Astrocyte (in vitro differentiated cells and primary cell): ENCODE measurements around the gene ZBTB39. TPM values are rescaled to one million over a fixed set of nuclear protein-coding genes. Genes with fewer than 3 reads are reported as not detected.
"Not testable (repeated sequence)": the region's sequence is repeated elsewhere in the genome, so short reads cannot be mapped to it uniquely, and the experiment has no call there.

Source experiments
- DNase-seq: peaks from one replicate; pipeline ENCODE4 v3.0.0-alpha.2; 2010; ENCODE audit warnings: low read depth
- FAIRE-seq: peaks from 2 replicates; lab custom pipeline; 2011; peaks lifted over from hg19 to GRCh38; lab: Jason Lieb, UNC
- H2AFZ ChIP-seq: 2 replicates; pipeline ENCODE4 v1.6.0; 2012; ENCODE audit warnings: low read depth, low read length, inconsistent platforms
- H3K27ac ChIP-seq: 2 replicates; pipeline ENCODE4 v1.5.1; 2011; ENCODE audit warnings: low read depth, low read length, inconsistent platforms
- H3K27me3 ChIP-seq: 2 replicates; pipeline ENCODE4 v1.6.0; 2011; ENCODE audit warnings: low read length, inconsistent platforms; ENCODE audit not compliant: insufficient read depth
- H3K36me3 ChIP-seq: 2 replicates; pipeline ENCODE4 v1.5.1; 2011; ENCODE audit warnings: low read length, inconsistent platforms; ENCODE audit not compliant: insufficient read depth
- H3K4me1 ChIP-seq: 2 replicates; pipeline ENCODE4 v1.5.1; 2011; ENCODE audit warnings: low read length, inconsistent platforms; ENCODE audit not compliant: insufficient read depth
- H3K4me2 ChIP-seq: 2 replicates; pipeline ENCODE4 v1.6.0; 2012; ENCODE audit warnings: low read length, inconsistent platforms
- H3K4me3 ChIP-seq: 2 replicates; pipeline ENCODE4 v1.5.1; 2011; ENCODE audit warnings: low read depth, mild to moderate bottlenecking, low read length, inconsistent platforms; ENCODE audit not compliant: insufficient read depth
- H3K79me2 ChIP-seq: 2 replicates; pipeline ENCODE4 v1.6.0; 2012; ENCODE audit warnings: mild to moderate bottlenecking, low read length, inconsistent platforms; ENCODE audit not compliant: insufficient read depth
- H3K9ac ChIP-seq: 2 replicates; pipeline ENCODE4 v1.6.0; 2012; ENCODE audit warnings: mild to moderate bottlenecking, low read length, inconsistent platforms
- H3K9me3 ChIP-seq: 2 replicates; pipeline ENCODE4 v1.5.1; 2012; ENCODE audit warnings: low read depth, mild to moderate bottlenecking, low read length, inconsistent platforms; ENCODE audit not compliant: insufficient read depth
- H4K20me1 ChIP-seq: 2 replicates; pipeline ENCODE4 v1.6.0; 2012; ENCODE audit warnings: low read length, inconsistent platforms; ENCODE audit not compliant: insufficient read depth
- H3K27ac Mint-ChIP-seq: one replicate; pipeline ENCODE4 v1.8.0; 2021; ENCODE audit warnings: mild to moderate bottlenecking, mixed read lengths; ENCODE audit not compliant: unreplicated experiment
- H3K27me3 Mint-ChIP-seq: one replicate; pipeline ENCODE4 v1.8.0; 2021; ENCODE audit warnings: low read depth, mixed read lengths; ENCODE audit not compliant: unreplicated experiment
- H3K36me3 Mint-ChIP-seq: one replicate; pipeline ENCODE4 v1.8.0; 2021; ENCODE audit warnings: low read depth, mixed read lengths; ENCODE audit not compliant: unreplicated experiment
- H3K4me1 Mint-ChIP-seq: one replicate; pipeline ENCODE4 v1.8.0; 2021; ENCODE audit warnings: low read depth, mixed read lengths; ENCODE audit not compliant: unreplicated experiment
- H3K4me3 Mint-ChIP-seq: one replicate; pipeline ENCODE4 v1.8.0; 2021; ENCODE audit warnings: mild to moderate bottlenecking, moderate library complexity, mixed read lengths; ENCODE audit not compliant: unreplicated experiment
- H3K9me3 Mint-ChIP-seq: one replicate; pipeline ENCODE4 v1.8.0; 2021; ENCODE audit warnings: mild to moderate bottlenecking, mixed read lengths; ENCODE audit not compliant: unreplicated experiment
- EZH2 ChIP-seq: IDR thresholded peaks from 2 replicates; pipeline ENCODE4 v1.6.1; 2012; ENCODE audit warnings: mild to moderate bottlenecking, low read length, inconsistent platforms; ENCODE audit not compliant: insufficient read depth
- total RNA-seq: library from RNA; stranded (reverse); gene quantifications from 2 replicates; pipeline ENCODE4 v1.2.1, GENCODE V29; 2021
- TF ChIP-seq, protein P1 (sequence below): IDR thresholded peaks from 2 replicates; pipeline ENCODE4 v1.5.1; 2011; ENCODE audit warnings: low read depth, mild to moderate bottlenecking, inconsistent platforms, low read length, moderate library complexity; ENCODE audit not compliant: insufficient read depth

Gene ZBTB39
- total RNA-seq, 1 donor from 2014 or later: 9.8 TPM

GRCh38 chr12:57027011-57027804 lies 20.9 kb upstream of the ZBTB39 start:
- Histone ChIP-seq H3K9me3 (no peaks in the 10 kb centered on the region), H3K4me2 (no peak overlapping the region), H3K27ac (no peak overlapping the region), H3K79me2 (no peaks in the 10 kb centered on the region), H3K4me3 (no peak overlapping the region), H3K36me3 (no peaks in the 10 kb centered on the region), H3K9ac (no peak overlapping the region), H2AFZ (no peak overlapping the region), H3K27me3 (peaks cover 28% of the 10 kb centered on the region), H3K4me1 (no peaks in the 10 kb centered on the region), H4K20me1 (no peaks in the 10 kb centered on the region)
- Mint-ChIP-seq H3K27me3 (peaks cover 41% of the 10 kb centered on the region), H3K4me3 (no peak overlapping the region), H3K27ac (no peak overlapping the region), H3K36me3 (peaks cover 2% of the 10 kb centered on the region), H3K4me1 (peaks cover 11% of the 10 kb centered on the region), H3K9me3 (no peaks in the 10 kb centered on the region)
- DNase-seq: no peak
- TF ChIP-seq, protein P1, sequence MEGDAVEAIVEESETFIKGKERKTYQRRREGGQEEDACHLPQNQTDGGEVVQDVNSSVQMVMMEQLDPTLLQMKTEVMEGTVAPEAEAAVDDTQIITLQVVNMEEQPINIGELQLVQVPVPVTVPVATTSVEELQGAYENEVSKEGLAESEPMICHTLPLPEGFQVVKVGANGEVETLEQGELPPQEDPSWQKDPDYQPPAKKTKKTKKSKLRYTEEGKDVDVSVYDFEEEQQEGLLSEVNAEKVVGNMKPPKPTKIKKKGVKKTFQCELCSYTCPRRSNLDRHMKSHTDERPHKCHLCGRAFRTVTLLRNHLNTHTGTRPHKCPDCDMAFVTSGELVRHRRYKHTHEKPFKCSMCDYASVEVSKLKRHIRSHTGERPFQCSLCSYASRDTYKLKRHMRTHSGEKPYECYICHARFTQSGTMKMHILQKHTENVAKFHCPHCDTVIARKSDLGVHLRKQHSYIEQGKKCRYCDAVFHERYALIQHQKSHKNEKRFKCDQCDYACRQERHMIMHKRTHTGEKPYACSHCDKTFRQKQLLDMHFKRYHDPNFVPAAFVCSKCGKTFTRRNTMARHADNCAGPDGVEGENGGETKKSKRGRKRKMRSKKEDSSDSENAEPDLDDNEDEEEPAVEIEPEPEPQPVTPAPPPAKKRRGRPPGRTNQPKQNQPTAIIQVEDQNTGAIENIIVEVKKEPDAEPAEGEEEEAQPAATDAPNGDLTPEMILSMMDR: no peak
- no peak for FAIRE-seq

GRCh38 chr12:57025196-57025595 lies 18.9 kb upstream of the ZBTB39 start:
- H3K27ac ChIP-seq: no peak overlapping the region

GRCh38 chr12:57022324-57022723 lies 16.0 kb upstream of the ZBTB39 start:
- not testable (repeated sequence) for H3K9me3 ChIP-seq, H3K27ac ChIP-seq, H3K4me1 Mint-ChIP-seq, H3K4me3 Mint-ChIP-seq, H3K4me2 ChIP-seq, H4K20me1 ChIP-seq, H3K4me1 ChIP-seq, FAIRE-seq, H3K36me3 ChIP-seq, H3K36me3 Mint-ChIP-seq, H3K79me2 ChIP-seq, H2AFZ ChIP-seq, H3K9me3 Mint-ChIP-seq, H3K27ac Mint-ChIP-seq, H3K4me3 ChIP-seq, H3K9ac ChIP-seq, DNase-seq
- peaks cover 21% of the 10 kb centered on the region for H3K27me3 Mint-ChIP-seq
- peaks cover 23% of the 10 kb centered on the region for H3K27me3 ChIP-seq

More at GRCh38 chr12:57025196-57025595, 18.9 kb upstream of the ZBTB39 start:
- Mint-ChIP-seq H3K9me3 (no peaks in the 10 kb centered on the region), H3K36me3 (no peaks in the 10 kb centered on the region), H3K27ac (no peak overlapping the region), H3K4me3 (no peak overlapping the region), H3K27me3 (peaks cover 35% of the 10 kb centered on the region), H3K4me1 (peaks cover 4% of the 10 kb centered on the region)
- TF ChIP-seq EZH2: no peak
- TF ChIP-seq, protein P1: no peak
- H3K79me2 ChIP-seq: no peaks in the 10 kb centered on the region
- DNase-seq (no peak), FAIRE-seq (no peak)
- no peaks in the 10 kb centered on the region for H3K9me3 ChIP-seq
- no peaks in the 10 kb centered on the region for H3K36me3 ChIP-seq
- H4K20me1 ChIP-seq: no peaks in the 10 kb centered on the region
- no peak overlapping the region for H3K4me3 ChIP-seq
- no peaks in the 10 kb centered on the region for H3K4me1 ChIP-seq
- no peak overlapping the region for H3K9ac ChIP-seq
- H2AFZ ChIP-seq: no peak overlapping the region
- H3K27me3 ChIP-seq: peaks cover 24% of the 10 kb centered on the region
- no peak overlapping the region for H3K4me2 ChIP-seq
